HL-60/S4 (cell line): Measurements from ENCODE around the gene TMED10.
"Not testable (repeated sequence)": the region's sequence is repeated elsewhere in the genome, so short reads cannot be mapped to it uniquely, and the experiment has no call there.

Source experiments
- in situ Hi-C: fragments of 300-500 bp; cut with MboI; formaldehyde crosslinking; loops from 2 replicates; pipeline ENCODE4 v1.14.3; 2022; ENCODE audit warnings: low sequenced_read_pairs

The TMED10 gene

GRCh38 chr14:75191100-75191499, 14.7 kb upstream of the TMED10 start:
- in situ Hi-C loops, result no loop called here

- in situ Hi-C loops, result no loop called here
Measured at GRCh38 chr14:75190023-75190422, 13.6 kb upstream of the TMED10 start.

- in situ Hi-C loops, result no loop called here
Measured at GRCh38 chr14:75188520-75189268, 12.3 kb upstream of the TMED10 start.

- in situ Hi-C loops, result no loop called here
Measured at GRCh38 chr14:75188086-75188485, 11.7 kb upstream of the TMED10 start.

- in situ Hi-C loops, result no loop called here
Measured at GRCh38 chr14:75186953-75187352, 10.5 kb upstream of the TMED10 start.

- in situ Hi-C loops, result no loop called here
Measured at GRCh38 chr14:75185251-75186040, 9.0 kb upstream of the TMED10 start.

- in situ Hi-C loops, result no loop called here
Measured at GRCh38 chr14:75184492-75184891, 8.1 kb upstream of the TMED10 start.

GRCh38 chr14:75184039-75184438, 7.6 kb upstream of the TMED10 start:
- in situ Hi-C loops, result no loop called here

- in situ Hi-C loops, result no loop called here
Measured at GRCh38 chr14:75183225-75183624, 6.8 kb upstream of the TMED10 start.

GRCh38 chr14:75182821-75183220, 6.4 kb upstream of the TMED10 start:
- in situ Hi-C loops, result no loop called here

- in situ Hi-C loops, result not testable (repeated sequence)
Measured at GRCh38 chr14:75182163-75182562, 5.8 kb upstream of the TMED10 start.

GRCh38 chr14:75181293-75182062, 5.1 kb upstream of the TMED10 start:
- in situ Hi-C loops, result no loop called here

GRCh38 chr14:75175677-75176141, 703 bp downstream of the TMED10 start:
- in situ Hi-C loops, result no loop called here

- in situ Hi-C loops, result no loop called here
Measured at GRCh38 chr14:75174066-75174465, 2.3 kb downstream of the TMED10 start.

- in situ Hi-C loops, result no loop called here
Measured at GRCh38 chr14:75170772-75171171, 5.6 kb downstream of the TMED10 start.

GRCh38 chr14:75168586-75169335, 7.7 kb downstream of the TMED10 start:
- in situ Hi-C loops, result no loop called here

GRCh38 chr14:75167325-75167724, 9.1 kb downstream of the TMED10 start:
- in situ Hi-C loops, result no loop called here

GRCh38 chr14:75165586-75166391, 10.6 kb downstream of the TMED10 start:
- in situ Hi-C loops, result no loop called here

GRCh38 chr14:75164809-75165208, 11.6 kb downstream of the TMED10 start:
- in situ Hi-C loops, result no loop called here

- in situ Hi-C loops, result no loop called here
Measured at GRCh38 chr14:75163677-75164076, 12.7 kb downstream of the TMED10 start.
